ENCODE measurements around the gene SPECC1.

DNA sequence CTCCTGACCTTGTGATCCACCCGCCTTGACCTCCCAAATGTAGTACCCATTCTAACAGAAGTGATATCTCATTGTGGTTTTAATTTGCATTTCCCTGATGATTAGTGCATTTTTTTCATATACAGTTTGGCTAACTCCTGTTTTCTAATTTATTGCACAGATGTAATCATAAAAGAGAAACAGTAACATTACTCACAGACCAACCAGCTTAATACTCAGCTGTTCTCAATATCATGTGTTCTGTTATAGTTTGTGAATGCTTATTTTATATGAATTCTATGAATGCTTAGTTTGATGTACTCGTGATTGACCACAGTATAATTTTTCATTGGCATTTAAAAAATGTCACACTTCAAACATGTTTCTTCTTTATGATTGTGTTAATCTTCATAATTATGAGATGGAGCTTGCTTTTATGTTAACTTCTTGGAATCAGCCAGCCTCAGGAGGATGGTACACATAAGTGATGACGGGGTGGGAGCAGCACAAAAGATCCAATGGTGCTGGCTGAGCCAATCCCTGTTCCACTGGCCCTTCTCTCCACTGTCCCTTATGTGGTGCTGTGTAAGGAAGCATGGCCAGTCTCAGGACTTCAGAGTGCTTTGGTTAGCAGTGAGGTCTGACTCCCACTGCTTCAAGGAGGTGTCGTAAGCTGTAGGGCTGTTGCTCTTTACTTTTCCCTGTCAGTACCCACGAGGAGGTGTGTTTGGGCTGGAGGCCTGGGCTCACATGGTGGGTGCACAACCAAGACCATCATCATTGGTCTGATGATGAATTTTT lies 191.0 kb downstream of the SPECC1 start:
- TF ChIP-seq, protein P1, sequence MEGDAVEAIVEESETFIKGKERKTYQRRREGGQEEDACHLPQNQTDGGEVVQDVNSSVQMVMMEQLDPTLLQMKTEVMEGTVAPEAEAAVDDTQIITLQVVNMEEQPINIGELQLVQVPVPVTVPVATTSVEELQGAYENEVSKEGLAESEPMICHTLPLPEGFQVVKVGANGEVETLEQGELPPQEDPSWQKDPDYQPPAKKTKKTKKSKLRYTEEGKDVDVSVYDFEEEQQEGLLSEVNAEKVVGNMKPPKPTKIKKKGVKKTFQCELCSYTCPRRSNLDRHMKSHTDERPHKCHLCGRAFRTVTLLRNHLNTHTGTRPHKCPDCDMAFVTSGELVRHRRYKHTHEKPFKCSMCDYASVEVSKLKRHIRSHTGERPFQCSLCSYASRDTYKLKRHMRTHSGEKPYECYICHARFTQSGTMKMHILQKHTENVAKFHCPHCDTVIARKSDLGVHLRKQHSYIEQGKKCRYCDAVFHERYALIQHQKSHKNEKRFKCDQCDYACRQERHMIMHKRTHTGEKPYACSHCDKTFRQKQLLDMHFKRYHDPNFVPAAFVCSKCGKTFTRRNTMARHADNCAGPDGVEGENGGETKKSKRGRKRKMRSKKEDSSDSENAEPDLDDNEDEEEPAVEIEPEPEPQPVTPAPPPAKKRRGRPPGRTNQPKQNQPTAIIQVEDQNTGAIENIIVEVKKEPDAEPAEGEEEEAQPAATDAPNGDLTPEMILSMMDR (IDR thresholded peaks at IDR 0.05): no peak
- TF ChIP-seq POLR2A (IDR thresholded peaks at IDR 0.05): no peak

All from lower leg skin (tissue), 3 donors.